K562 (cell line): ENCODE measurements around the gene NUP188. TPM values are rescaled to one million over a fixed set of nuclear protein-coding genes. Genes with fewer than 3 reads are reported as not detected.
A peak's percentile ranks its signal among the peaks of the same experiment; 100 is the strongest.

Experiments used
- CEBPZ ChIP-seq: fragments of 150-350 bp; IDR thresholded peaks from 2 replicates; pipeline ENCODE4 v1.6.1; 2014; ENCODE audit warnings: low read depth, mild to moderate bottlenecking, low read length, borderline replicate concordance
- CTBP1 ChIP-seq: fragments of 450-650 bp; IDR thresholded peaks from 2 replicates; pipeline ENCODE4 v1.6.1; 2016; ENCODE audit warnings: borderline replicate concordance
- HDGF ChIP-seq: fragments of 450-650 bp; IDR thresholded peaks from 2 replicates; pipeline ENCODE4 v1.6.1; 2016
- HMBOX1 ChIP-seq: sonication (generic); IDR thresholded peaks from 2 replicates; pipeline ENCODE4 v1.6.1; 2016
- MAZ ChIP-seq, 2 experiments: fragments of 450-650 bp in 1 of 2; sonication (generic) in 1 of 2; formaldehyde crosslinking; IDR thresholded peaks in 1 of 2; conservative IDR thresholded peaks in 1 of 2; 2 replicates each; pipeline versions ENCODE4 v1.4.0 to v1.5.0; 2020; ENCODE audit warnings: mild to moderate bottlenecking in 1 of 2, missing genetic modification reagents in 1 of 2
- MYNN ChIP-seq, 2 experiments: sonication (generic); formaldehyde crosslinking in 1 of 2; IDR thresholded peaks; 2 replicates each; pipeline versions ENCODE4 v1.5.0 to v1.6.1; 2016 to 2020; ENCODE audit warnings: antibody characterized with exemption in 1 of 2, missing genetic modification reagents in 1 of 2
- NELFE ChIP-seq: IDR thresholded peaks from 2 replicates; pipeline ENCODE4 v1.6.1; 2011; ENCODE audit warnings: mild to moderate bottlenecking; ENCODE audit not compliant: insufficient read depth, insufficient read length
- POLR2A ChIP-seq: fragments of 450-650 bp; conservative IDR thresholded peaks from 2 replicates; pipeline ENCODE4 v1.6.1; 2016
- RHOXF2B ChIP-seq: fragments of 250-450 bp; sonication (Bioruptor Pico); conservative IDR thresholded peaks from 2 replicates; pipeline ENCODE4 v1.5.1; 2021
- SP1 ChIP-seq: sonication (generic); formaldehyde crosslinking; IDR thresholded peaks from 2 replicates; pipeline ENCODE4 v1.8.1; 2022; ENCODE audit warnings: mild to moderate bottlenecking, missing genetic modification reagents
- ZC3H8 ChIP-seq: fragments of 450-650 bp; IDR thresholded peaks from 2 replicates; pipeline ENCODE4 v1.6.1; 2017
- ZNF175 ChIP-seq: fragments of 200-800 bp; sonication (Bioruptor generic); IDR thresholded peaks from 2 replicates; pipeline ENCODE4 v1.6.1; 2016; ENCODE audit warnings: low read depth, mild to moderate bottlenecking, missing genetic modification characterization, missing compliant biosample characterization
- ZNF395 ChIP-seq: fragments of 200-800 bp; sonication (Bioruptor generic); IDR thresholded peaks from 2 replicates; pipeline ENCODE4 v1.6.1; 2017; ENCODE audit warnings: missing genetic modification characterization, missing compliant biosample characterization
- ZSCAN29 ChIP-seq: fragments of 450-650 bp; IDR thresholded peaks from 2 replicates; pipeline ENCODE4 v1.6.1; 2017
- polyA plus RNA-seq, 8 experiments: library from polyadenylated mRNA; depleted of rRNA in 4 of 8; stranded (reverse) in 5 of 8; unstranded in 3 of 8; fragments of >200 nt; fragmentation: Nextera tagmentation in 2 of 8; fragmentation: Illumina TruSeq in 1 of 8; extraction: Ambion mirVana in 2 of 8; extraction: Trizol in 1 of 8; gene quantifications; 2 replicates each; pipeline versions ENCODE4 v1.2.1 to v1.2.3, GENCODE V29; 2011 to 2014; ENCODE audit warnings: inconsistent platforms in 1 of 8, missing spikeins in 1 of 8
- total RNA-seq, 7 experiments: library from RNA; depleted of rRNA in 6 of 7; stranded (reverse); fragments of >200 nt in 6 of 7; fragmentation: Illumina TruSeq in 2 of 7; extraction: Trizol in 2 of 7; gene quantifications; 2 replicates each; pipeline versions ENCODE4 v1.2.1 to v1.2.3, GENCODE V29; 2011 to 2021; ENCODE audit warnings: low replicate concordance in 1 of 7
- TF ChIP-seq, protein P1 (sequence below): fragments of 200-400 bp; formaldehyde crosslinking; IDR thresholded peaks from 2 replicates; pipeline ENCODE4 v1.6.1; 2017; ENCODE audit warnings: mild to moderate bottlenecking, low read depth, low read length, moderate library complexity

The NUP188 gene
- total and polyA plus RNA-seq, 9 of the 15 experiments (the other 6 are each of a cell fraction or from before 2014, with no cell fraction given), result 11.7 to 135 (median 70.6) TPM

- no peak for TF ChIP-seq HMBOX1
- TF ChIP-seq MAZ (CRISPR knock-in tag; conservative IDR thresholded peaks at IDR 0.05 in 1 of 2, IDR thresholded peaks at IDR 0.05 in 1 of 2), result peak in 1 of 2 experiments; percentile 70; a peak in 2 of 4 replicates
- TF ChIP-seq ZC3H8, result no peak
- TF ChIP-seq ZSCAN29, result no peak
- peak; percentile 63; the same call in 1 of the 2 replicates for TF ChIP-seq CTBP1
- TF ChIP-seq NELFE, result no peak
- TF ChIP-seq RHOXF2B (CRISPR knock-in tag), result no peak
- TF ChIP-seq POLR2A, result peak; percentile 78
- no peak for TF ChIP-seq HDGF
- TF ChIP-seq SP1 (CRISPR knock-in tag), result peak; percentile 93
- TF ChIP-seq, protein P1, sequence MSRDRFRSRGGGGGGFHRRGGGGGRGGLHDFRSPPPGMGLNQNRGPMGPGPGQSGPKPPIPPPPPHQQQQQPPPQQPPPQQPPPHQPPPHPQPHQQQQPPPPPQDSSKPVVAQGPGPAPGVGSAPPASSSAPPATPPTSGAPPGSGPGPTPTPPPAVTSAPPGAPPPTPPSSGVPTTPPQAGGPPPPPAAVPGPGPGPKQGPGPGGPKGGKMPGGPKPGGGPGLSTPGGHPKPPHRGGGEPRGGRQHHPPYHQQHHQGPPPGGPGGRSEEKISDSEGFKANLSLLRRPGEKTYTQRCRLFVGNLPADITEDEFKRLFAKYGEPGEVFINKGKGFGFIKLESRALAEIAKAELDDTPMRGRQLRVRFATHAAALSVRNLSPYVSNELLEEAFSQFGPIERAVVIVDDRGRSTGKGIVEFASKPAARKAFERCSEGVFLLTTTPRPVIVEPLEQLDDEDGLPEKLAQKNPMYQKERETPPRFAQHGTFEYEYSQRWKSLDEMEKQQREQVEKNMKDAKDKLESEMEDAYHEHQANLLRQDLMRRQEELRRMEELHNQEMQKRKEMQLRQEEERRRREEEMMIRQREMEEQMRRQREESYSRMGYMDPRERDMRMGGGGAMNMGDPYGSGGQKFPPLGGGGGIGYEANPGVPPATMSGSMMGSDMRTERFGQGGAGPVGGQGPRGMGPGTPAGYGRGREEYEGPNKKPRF, result no peak
- TF ChIP-seq MYNN (IDR thresholded peaks at IDR 0.05), result no peak
- no peak for TF ChIP-seq MYNN (CRISPR knock-in tag; IDR thresholded peaks at IDR 0.05)
- TF ChIP-seq ZNF175 (CRISPR knock-in tag), result no peak
- no peak for TF ChIP-seq ZNF395
- no peak for TF ChIP-seq CEBPZ
Observed at GRCh38 chr9:129036241-129036922, 88.9 kb downstream of the NUP188 start, which contains the start of gene MIGA2 (continued).
